BE2C (cell line): ENCODE data around the gene CNIH3.

Experiments
- DNase-seq: peaks from one replicate; pipeline ENCODE4 v3.0.0-alpha.2; 2020
- H3K27me3 ChIP-seq: fragments of 250-450 bp; sonication (Bioruptor Pico); 2 replicates; pipeline ENCODE4 v1.5.1; 2020; ENCODE audit warnings: mild to moderate bottlenecking
- H3K36me3 ChIP-seq: fragments of 250-450 bp; sonication (Bioruptor Pico); 2 replicates; pipeline ENCODE4 v1.5.1; 2020; ENCODE audit warnings: mild to moderate bottlenecking
- H3K4me1 ChIP-seq: fragments of 250-450 bp; sonication (Bioruptor Pico); 2 replicates; pipeline ENCODE4 v1.5.1; 2020
- H3K4me3 ChIP-seq: 2 replicates; pipeline ENCODE4 v1.5.1; 2011; ENCODE audit warnings: low read depth, low read length
- H3K9me3 ChIP-seq: fragments of 250-450 bp; sonication (Bioruptor Pico); 2 replicates; pipeline ENCODE4 v1.5.1; 2020
- TF ChIP-seq, protein P1 (sequence below): IDR thresholded peaks from 2 replicates; pipeline ENCODE4 v1.5.1; 2012; ENCODE audit warnings: mild to moderate bottlenecking, low read depth, low read length

Gene CNIH3

DNA sequence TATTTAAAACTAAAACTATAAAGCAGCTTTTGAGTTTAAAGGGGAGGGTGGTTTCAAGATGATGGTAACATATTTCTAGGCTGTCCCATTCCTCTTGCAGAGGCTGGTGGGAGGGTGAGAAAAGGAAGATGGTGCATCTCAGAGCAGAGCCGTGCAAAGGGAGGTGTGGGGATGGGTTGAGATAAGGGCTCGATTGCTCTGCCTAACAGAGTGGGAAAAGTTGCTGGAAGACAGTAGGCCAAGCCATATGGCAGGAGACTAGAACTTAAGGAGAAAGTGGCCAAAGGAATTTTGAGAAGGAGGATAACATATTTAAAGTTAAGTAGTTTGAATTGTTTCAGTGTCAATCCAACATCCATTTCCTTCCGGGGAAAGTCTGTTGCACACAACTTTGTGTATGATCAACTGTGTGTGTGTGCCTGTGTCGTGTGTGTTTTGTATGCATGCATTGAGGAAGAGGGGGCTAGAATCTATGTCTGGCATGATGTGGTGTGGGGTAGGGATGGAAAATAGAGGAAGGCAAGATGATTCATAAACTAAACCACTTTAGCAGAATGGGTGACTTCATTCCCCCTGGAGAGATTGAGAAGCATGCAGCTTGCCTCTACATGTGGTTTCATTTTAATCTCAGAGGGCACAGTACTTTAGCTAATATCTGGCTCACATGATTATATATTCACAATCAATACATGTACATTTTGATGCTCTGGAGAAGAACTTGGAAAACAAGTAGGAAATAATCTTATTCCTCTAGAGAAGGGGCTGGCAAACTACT, 168.3 kb downstream of the CNIH3 start:
- no peak overlapping the region for H3K4me3 ChIP-seq
- H3K36me3 ChIP-seq, result no peaks in the 10 kb centered on the region
- no peak for DNase-seq
- no peaks in the 10 kb centered on the region for H3K9me3 ChIP-seq
- H3K4me1 ChIP-seq, result no peaks in the 10 kb centered on the region
- TF ChIP-seq, protein P1, sequence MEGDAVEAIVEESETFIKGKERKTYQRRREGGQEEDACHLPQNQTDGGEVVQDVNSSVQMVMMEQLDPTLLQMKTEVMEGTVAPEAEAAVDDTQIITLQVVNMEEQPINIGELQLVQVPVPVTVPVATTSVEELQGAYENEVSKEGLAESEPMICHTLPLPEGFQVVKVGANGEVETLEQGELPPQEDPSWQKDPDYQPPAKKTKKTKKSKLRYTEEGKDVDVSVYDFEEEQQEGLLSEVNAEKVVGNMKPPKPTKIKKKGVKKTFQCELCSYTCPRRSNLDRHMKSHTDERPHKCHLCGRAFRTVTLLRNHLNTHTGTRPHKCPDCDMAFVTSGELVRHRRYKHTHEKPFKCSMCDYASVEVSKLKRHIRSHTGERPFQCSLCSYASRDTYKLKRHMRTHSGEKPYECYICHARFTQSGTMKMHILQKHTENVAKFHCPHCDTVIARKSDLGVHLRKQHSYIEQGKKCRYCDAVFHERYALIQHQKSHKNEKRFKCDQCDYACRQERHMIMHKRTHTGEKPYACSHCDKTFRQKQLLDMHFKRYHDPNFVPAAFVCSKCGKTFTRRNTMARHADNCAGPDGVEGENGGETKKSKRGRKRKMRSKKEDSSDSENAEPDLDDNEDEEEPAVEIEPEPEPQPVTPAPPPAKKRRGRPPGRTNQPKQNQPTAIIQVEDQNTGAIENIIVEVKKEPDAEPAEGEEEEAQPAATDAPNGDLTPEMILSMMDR, result no peak
- no peaks in the 10 kb centered on the region for H3K27me3 ChIP-seq

DNA sequence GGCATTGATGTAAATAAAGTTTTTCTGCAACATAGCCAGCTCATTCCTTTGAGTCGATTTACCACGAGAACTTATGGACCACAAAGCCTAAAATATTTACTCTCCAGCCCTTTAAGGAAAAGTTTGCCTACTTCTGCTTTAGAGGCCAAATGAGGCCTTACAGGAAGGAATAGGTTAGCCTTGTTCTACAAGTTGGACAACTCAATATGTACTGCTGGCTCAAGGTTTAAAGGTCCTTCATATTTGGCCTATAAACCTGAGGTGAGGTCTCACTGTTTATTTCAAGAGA, 168.9 kb downstream of the CNIH3 start:
- Histone ChIP-seq H3K9me3 (no peaks in the 10 kb centered on the region), H3K4me1 (no peaks in the 10 kb centered on the region), H3K27me3 (no peaks in the 10 kb centered on the region), H3K36me3 (no peaks in the 10 kb centered on the region), H3K4me3 (no peak overlapping the region)
- TF ChIP-seq, protein P1, result no peak
- DNase-seq, result no peak

DNA sequence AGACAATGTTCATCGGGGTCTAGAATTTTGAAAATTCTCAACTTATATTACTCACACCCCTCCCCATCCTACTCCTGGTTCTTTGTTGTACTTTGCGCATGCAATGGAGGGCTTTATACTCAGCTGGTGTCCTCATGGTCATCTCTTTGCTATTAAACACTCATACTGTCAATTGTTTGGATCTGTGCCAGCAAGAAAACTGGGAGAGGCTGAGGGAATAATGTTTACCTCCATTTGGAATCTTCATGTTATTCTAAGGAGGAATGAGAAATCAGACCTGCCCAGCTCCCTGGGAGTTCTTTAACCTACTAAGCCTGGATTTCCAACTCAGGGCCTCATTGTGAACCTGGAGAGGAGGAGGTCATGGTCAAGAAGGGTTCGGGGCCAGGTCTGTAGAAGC, 169.5 kb downstream of the CNIH3 start:
- no peak for DNase-seq
- H3K36me3 ChIP-seq, result no peaks in the 10 kb centered on the region
- TF ChIP-seq, protein P1, result no peak
- no peaks in the 10 kb centered on the region for H3K27me3 ChIP-seq
- H3K4me3 ChIP-seq, result no peak overlapping the region
- H3K9me3 ChIP-seq, result no peaks in the 10 kb centered on the region
- H3K4me1 ChIP-seq, result no peaks in the 10 kb centered on the region

DNA sequence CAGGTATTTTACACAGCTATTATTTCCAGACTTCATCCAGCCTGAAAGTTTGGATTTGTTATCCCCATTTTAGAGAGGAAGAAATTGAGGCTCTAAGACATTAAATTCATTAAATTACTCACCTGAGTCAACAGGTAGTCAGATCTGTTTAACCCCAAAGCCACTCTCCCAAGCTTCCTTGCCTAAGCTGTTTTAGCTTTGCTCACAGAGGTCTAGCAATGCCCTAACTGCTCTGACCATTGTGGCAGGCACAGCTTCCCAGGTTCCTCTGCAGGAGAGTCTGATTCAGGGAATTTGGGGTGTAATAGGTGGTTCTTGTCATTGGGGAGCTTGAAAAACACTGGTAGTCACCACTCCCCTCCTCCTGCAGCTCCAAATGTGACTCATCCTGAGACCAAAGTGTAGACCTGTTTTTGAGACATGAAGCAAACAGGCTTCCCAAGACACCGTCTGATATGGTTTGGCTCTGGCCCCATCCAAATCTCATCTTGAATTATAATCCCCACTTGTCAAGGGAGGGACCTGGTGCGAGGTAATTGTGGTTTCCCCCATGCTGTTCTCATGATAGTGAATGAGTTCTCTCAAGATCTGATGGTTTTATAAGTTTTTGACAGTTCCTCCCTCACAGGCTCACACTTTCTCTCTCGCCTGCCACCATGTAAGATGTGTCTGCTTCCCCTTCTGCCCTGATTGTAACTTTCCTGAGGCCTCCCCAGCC, 170.6 kb downstream of the CNIH3 start:
- H3K4me1 ChIP-seq, result no peaks in the 10 kb centered on the region
- no peak for DNase-seq
- no peaks in the 10 kb centered on the region for H3K27me3 ChIP-seq
- no peak overlapping the region for H3K4me3 ChIP-seq
- TF ChIP-seq, protein P1, result no peak
- H3K9me3 ChIP-seq, result no peaks in the 10 kb centered on the region
- H3K36me3 ChIP-seq, result no peaks in the 10 kb centered on the region

GRCh38 chr1:224789311-224789710, 173.2 kb downstream of the CNIH3 start:
- H3K36me3 ChIP-seq, result no peaks in the 10 kb centered on the region
- no peak overlapping the region for H3K4me3 ChIP-seq
- no peak for DNase-seq
- no peaks in the 10 kb centered on the region for H3K27me3 ChIP-seq
- TF ChIP-seq, protein P1, result no peak
- H3K4me1 ChIP-seq, result no peaks in the 10 kb centered on the region
- H3K9me3 ChIP-seq, result no peaks in the 10 kb centered on the region
